A673 (cell line): ENCODE data around the gene VAT1L. TPM values are rescaled to one million over a fixed set of nuclear protein-coding genes. Genes with fewer than 3 reads are reported as not detected.

Source experiments
- BruUV-seq: library from RNA; stranded (reverse); fragments of 400-500 nt; replicated peaks from 2 replicates; lab custom pipeline; 2021; lab: Mats Ljungman, UMichigan
- CTCF ChIA-PET: fragments of 300-600 bp; sonication (Branson Sonifier 250); formaldehyde crosslinking; loops from one replicate; lab custom pipeline; 2022; ENCODE audit warnings: antibody characterized with exemption; lab: Charles Lee
- POLR2A ChIA-PET: fragments of 300-600 bp; sonication (Branson Sonifier 250); formaldehyde crosslinking; loops from one replicate; lab custom pipeline; 2022; ENCODE audit warnings: antibody characterized with exemption; ENCODE audit not compliant: low non-redundant PET; lab: Charles Lee
- DNase-seq: peaks from one replicate; pipeline ENCODE4 v3.0.0-alpha.2; 2015; ENCODE audit warnings: low spot score
- H3K27ac ChIP-seq: fragments of 200-600 bp; sonication (generic); 2 replicates; pipeline ENCODE4 v1.5.1; 2016; ENCODE audit warnings: mixed run types, low read depth, mild to moderate bottlenecking, mixed read lengths, antibody characterized with exemption, low read length; ENCODE audit not compliant: poor library complexity, severe bottlenecking
- H3K27me3 ChIP-seq: fragments of 200-600 bp; sonication (generic); replicated peaks from 2 replicates; pipeline ENCODE4 v1.6.1; 2017; ENCODE audit warnings: mixed run types, low read depth, mild to moderate bottlenecking, mixed read lengths, antibody characterized with exemption, low read length; ENCODE audit not compliant: insufficient read depth, poor library complexity
- H3K36me3 ChIP-seq: fragments of 200-600 bp; sonication (generic); 2 replicates; pipeline ENCODE4 v1.6.1; 2016; ENCODE audit warnings: mixed run types, mild to moderate bottlenecking, mixed read lengths, antibody characterized with exemption, low read length; ENCODE audit not compliant: insufficient read depth, poor library complexity, severe bottlenecking
- H3K4me1 ChIP-seq: fragments of 200-600 bp; sonication (generic); 2 replicates; pipeline ENCODE4 v1.6.1; 2017; ENCODE audit warnings: mixed run types, mild to moderate bottlenecking, mixed read lengths, antibody characterized with exemption, low read length; ENCODE audit not compliant: insufficient read depth, poor library complexity, severe bottlenecking
- H3K4me3 ChIP-seq: fragments of 200-600 bp; sonication (generic); 2 replicates; pipeline ENCODE4 v1.5.1; 2016; ENCODE audit warnings: low read depth, mixed run types, mild to moderate bottlenecking, mixed read lengths, low read length; ENCODE audit not compliant: poor library complexity, severe bottlenecking
- H3K9me3 ChIP-seq: fragments of 200-600 bp; sonication (generic); 2 replicates; pipeline ENCODE4 v1.6.1; 2016; ENCODE audit warnings: mixed run types, low read depth, mild to moderate bottlenecking, mixed read lengths, antibody characterized with exemption, low read length; ENCODE audit not compliant: poor library complexity, severe bottlenecking
- CTCF ChIP-seq: fragments of 300-800, 200-600 bp; sonication (generic); conservative IDR thresholded peaks from 2 replicates; pipeline ENCODE4 v1.5.1; 2017; ENCODE audit warnings: low read depth, mild to moderate bottlenecking, antibody characterized with exemption, low read length, moderate library complexity, mixed read lengths
- EZH2 ChIP-seq: fragments of 200-600 bp; sonication (generic); IDR thresholded peaks from 2 replicates; pipeline ENCODE4 v1.6.1; 2017; ENCODE audit warnings: borderline replicate concordance, low read depth, mild to moderate bottlenecking, mixed read lengths, antibody characterized with exemption, low read length; ENCODE audit not compliant: poor library complexity, severe bottlenecking
- intact Hi-C: fragments of 100-400 bp; cut with micrococcal nuclease; formaldehyde crosslinking; loops from one replicate; pipeline ENCODE4 v1.10.0; 2022; ENCODE audit not compliant: unreplicated experiment
- total RNA-seq: library from RNA; stranded (reverse); gene quantifications from 2 replicates; pipeline ENCODE4 v1.2.3, GENCODE V29; 2021

Gene VAT1L
- total RNA-seq, 1 experiment from 2014 or later, result 0.09 TPM

DNA sequence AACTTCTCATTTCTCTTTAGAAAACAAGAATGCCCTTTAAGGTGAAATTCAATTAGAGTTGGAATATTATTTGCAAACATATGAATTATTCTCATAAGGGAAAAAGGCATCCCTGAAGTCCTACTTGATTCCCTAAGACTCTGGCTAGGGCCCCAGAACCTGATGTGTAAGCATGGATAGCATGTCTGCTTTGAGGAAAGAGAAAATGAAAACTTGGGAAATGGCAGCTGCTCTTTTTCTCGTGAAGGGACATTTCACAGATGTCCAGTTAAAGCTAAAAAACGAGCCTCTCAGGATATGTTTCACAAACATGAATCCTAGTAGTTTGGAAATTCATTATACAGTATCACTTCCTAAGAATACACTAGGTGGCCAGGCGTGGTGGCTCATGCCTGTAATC lies 121.7 kb downstream of the VAT1L start:
- CTCF ChIA-PET, result no interaction called here
- no peaks in the 10 kb centered on the region for H3K27me3 ChIP-seq
- H3K4me1 ChIP-seq, result no peaks in the 10 kb centered on the region
- intact Hi-C loops, result no loop called here
- H3K4me3 ChIP-seq, result no peak overlapping the region
- H3K9me3 ChIP-seq, result no peaks in the 10 kb centered on the region
- no peaks in the 10 kb centered on the region for H3K36me3 ChIP-seq
- POLR2A ChIA-PET, result no interaction called here
- DNase-seq, result no peak
- no peak overlapping the region for H3K27ac ChIP-seq
- no peak for TF ChIP-seq CTCF
- no peak for TF ChIP-seq EZH2
- BruUV-seq, result no TSS peak

DNA sequence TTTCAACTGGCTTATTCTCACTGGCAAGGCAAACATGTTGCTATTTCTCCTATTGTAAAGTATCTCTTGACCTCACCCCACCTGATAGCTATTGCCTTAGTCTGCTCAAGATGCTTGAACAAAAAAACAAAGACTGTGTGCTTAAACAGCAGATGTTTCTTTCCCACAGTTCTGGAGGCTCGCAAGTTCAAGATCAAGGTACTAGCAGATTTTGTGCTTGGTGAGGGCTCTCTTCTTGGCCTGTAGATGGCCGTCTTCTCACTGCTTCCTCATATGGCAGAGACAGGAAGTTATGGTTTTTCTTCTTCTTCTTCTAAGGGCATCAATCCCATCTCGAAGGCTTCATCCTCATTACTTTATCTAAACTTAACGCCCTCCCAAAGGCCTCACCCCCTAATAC lies 124.3 kb downstream of the VAT1L start:
- no TSS peak for BruUV-seq
- CTCF ChIA-PET, result no interaction called here
- TF ChIP-seq EZH2 (no peak), CTCF (no peak)

GRCh38 chr16:77913738-77914253 lies 125.4 kb downstream of the VAT1L start:
- no TSS peak for BruUV-seq
- no peak overlapping the region for H3K27ac ChIP-seq

More for the DNA sequence above, 124.3 kb downstream of the VAT1L start:
- Histone ChIP-seq H3K36me3 (no peaks in the 10 kb centered on the region), H3K27me3 (no peaks in the 10 kb centered on the region), H3K4me3 (no peak overlapping the region), H3K9me3 (no peaks in the 10 kb centered on the region), H3K4me1 (no peaks in the 10 kb centered on the region), H3K27ac (no peak overlapping the region)
- DNase-seq, result no peak
- intact Hi-C loops, result no loop called here
- POLR2A ChIA-PET, result no interaction called here

More at GRCh38 chr16:77913738-77914253, 125.4 kb downstream of the VAT1L start:
- no peak for DNase-seq
- CTCF ChIA-PET, result no interaction called here
- no peak overlapping the region for H3K4me3 ChIP-seq
- TF ChIP-seq EZH2 (no peak), CTCF (no peak)
- H3K36me3 ChIP-seq, result no peaks in the 10 kb centered on the region
- H3K4me1 ChIP-seq, result no peaks in the 10 kb centered on the region
- no peaks in the 10 kb centered on the region for H3K9me3 ChIP-seq
- H3K27me3 ChIP-seq, result no peaks in the 10 kb centered on the region
- intact Hi-C loops, result no loop called here
- POLR2A ChIA-PET, result no interaction called here
